ENCODE measurements around the gene RFTN1.

Gene RFTN1

DNA sequence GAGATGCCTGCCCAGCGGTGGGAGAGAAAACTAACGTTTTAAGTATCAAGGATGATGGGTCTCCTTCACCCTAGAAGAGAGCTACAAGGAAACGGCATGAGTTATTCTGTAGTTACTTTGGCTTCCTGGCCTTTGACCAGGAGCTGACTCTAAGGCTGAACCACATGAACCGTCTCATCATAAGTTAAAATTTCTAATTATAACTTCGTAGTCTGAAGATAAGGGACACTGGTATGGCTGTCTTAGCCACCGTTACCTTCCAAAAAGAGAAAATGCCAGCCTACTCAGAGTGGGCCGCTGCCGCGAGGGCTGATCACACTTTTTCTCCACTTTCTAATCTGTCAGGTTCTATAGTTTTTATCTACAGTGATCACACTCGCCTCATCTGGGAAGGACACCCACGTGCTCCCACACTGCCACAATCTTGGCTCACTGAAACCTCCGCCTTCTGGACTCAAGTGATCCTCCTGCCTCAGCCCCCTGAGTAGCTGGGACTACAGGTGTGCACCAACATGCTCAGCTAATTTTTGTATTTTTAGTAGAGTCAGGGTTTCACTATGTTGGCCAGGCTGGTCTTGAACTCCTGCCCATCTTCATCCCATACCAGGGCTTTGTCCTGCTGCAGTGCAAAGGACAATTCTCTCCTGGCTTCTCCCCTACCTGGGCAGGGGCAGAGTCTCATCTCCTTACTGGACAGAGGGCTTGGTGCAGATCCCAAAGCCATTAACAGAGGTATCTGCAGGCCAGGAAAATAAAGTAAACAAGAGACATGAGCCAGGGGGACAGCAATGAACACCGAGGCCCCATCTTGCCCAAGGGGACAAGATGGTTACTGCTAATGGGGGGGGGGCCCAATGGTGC is 73.4 kb downstream of the RFTN1 start:
- no peak for DNase-seq (ENCODE audit: low read depth, low spot score)
- H3K4me3 ChIP-seq = no peak overlapping the region
- no peak overlapping the region for H3K9ac ChIP-seq (ENCODE audit: insufficient read length)
- H3K36me3 ChIP-seq (ENCODE audit: insufficient read depth, low read length) = no peaks in the 10 kb centered on the region
- no peak overlapping the region for H3K27ac ChIP-seq
- no peaks in the 10 kb centered on the region for H3K9me3 ChIP-seq (ENCODE audit: low read depth, low read length)
- no peak for TF ChIP-seq EZH2 (IDR thresholded peaks at IDR 0.05)
- TF ChIP-seq FOXP2 (optimal IDR thresholded peaks at IDR 0.05; ENCODE audit: control extremely low read depth, extremely low read length, insufficient read depth) = no peak
- TF ChIP-seq POLR2AphosphoS5 (IDR thresholded peaks at IDR 0.05; ENCODE audit: borderline replicate concordance, low read depth, low read length) = no peak

DNA sequence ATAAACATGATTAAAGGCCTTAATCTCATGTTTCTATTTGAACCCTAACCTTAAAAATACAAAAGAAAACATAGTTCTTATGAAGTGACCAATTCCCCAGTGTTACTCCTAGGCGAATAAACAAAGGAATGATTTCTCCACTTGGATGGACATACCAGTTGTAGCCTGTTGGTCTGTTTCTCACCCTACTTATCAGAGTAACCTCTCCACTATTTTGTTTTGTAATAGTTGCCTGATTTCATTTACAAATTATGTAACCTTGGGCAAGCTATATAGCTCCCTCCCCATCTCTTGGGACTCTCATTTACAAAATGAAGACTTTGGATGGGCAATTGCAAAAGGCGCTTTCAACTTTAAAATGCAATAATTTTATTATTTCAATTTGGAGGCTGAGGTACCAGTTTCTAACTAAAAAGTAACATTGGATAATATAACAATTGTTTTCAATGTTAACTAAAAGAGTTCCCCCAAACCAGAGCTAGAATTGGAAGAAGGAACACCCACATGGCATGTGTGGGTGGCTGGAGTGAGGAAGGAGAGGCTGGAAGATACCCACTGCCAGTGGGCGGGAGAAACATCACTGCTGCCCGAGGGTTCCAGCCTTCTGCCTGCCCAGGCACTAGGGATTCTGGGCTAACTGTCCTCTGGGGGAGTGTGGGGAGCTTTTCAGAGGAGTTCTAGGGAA is 74.2 kb downstream of the RFTN1 start:
- TF ChIP-seq EZH2 (IDR thresholded peaks at IDR 0.05) (no peak), FOXP2 (optimal IDR thresholded peaks at IDR 0.05; ENCODE audit: control extremely low read depth, extremely low read length, insufficient read depth) (no peak), POLR2AphosphoS5 (IDR thresholded peaks at IDR 0.05; ENCODE audit: borderline replicate concordance, low read depth, low read length) (no peak)
- Histone ChIP-seq H3K27ac (no peak overlapping the region), H3K9ac (ENCODE audit: insufficient read length) (no peak overlapping the region), H3K36me3 (ENCODE audit: insufficient read depth, low read length) (no peaks in the 10 kb centered on the region), H3K9me3 (ENCODE audit: low read depth, low read length) (no peaks in the 10 kb centered on the region), H3K4me3 (no peak overlapping the region)
- no peak for DNase-seq (ENCODE audit: low read depth, low spot score)

DNA sequence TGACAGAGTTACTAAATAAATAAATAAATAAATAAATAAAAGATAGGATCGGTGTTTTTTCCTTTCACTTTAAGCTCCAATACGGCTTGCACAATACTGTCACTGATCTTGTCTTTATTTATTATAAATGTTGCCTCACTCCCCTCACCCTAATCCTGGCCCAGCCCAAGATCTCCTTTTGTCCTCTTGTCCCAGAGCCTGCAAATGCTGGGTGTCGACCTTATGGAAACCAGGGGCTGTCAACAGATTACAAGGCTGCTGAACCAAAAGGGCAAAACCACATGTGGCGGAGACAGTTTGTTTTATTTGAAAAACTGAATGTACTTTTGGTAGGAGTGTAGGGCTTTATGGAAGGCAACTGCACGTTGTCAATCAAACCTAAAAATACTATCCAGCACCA is 75.9 kb downstream of the RFTN1 start:
- Histone ChIP-seq H3K9ac (ENCODE audit: insufficient read length) (no peak overlapping the region), H3K9me3 (ENCODE audit: low read depth, low read length) (no peaks in the 10 kb centered on the region), H3K4me3 (no peak overlapping the region), H3K27ac (no peak overlapping the region), H3K36me3 (ENCODE audit: insufficient read depth, low read length) (no peaks in the 10 kb centered on the region)
- DNase-seq (ENCODE audit: low read depth, low spot score) = no peak
- no peak for TF ChIP-seq EZH2 (IDR thresholded peaks at IDR 0.05)
- no peak for TF ChIP-seq POLR2AphosphoS5 (IDR thresholded peaks at IDR 0.05; ENCODE audit: borderline replicate concordance, low read depth, low read length)
- no peak for TF ChIP-seq FOXP2 (optimal IDR thresholded peaks at IDR 0.05; ENCODE audit: control extremely low read depth, extremely low read length, insufficient read depth)

DNA sequence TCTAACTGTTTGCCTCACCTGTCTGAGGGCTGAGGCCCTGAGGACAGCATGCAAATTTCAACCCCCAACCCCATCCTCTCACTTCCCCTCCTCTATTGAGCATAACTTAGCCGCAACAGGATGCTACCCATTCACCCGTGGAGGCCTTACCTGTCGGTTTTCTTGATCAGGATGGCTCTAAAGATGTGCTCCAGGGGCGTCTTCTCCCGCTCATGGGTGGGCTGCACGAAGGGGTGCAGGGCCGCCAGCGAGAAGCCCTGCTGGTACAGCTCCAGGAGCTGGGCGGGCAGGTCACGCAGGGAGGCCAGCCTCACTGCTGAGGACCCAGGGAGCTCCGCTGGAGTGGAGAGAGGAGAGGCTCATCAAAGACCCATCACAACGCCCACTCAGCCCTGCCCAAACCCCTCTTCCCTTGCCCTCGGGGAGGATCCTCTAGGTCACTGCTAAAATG is 79.8 kb downstream of the RFTN1 start:
- H3K9ac ChIP-seq (ENCODE audit: insufficient read length) = no peak overlapping the region

DNA sequence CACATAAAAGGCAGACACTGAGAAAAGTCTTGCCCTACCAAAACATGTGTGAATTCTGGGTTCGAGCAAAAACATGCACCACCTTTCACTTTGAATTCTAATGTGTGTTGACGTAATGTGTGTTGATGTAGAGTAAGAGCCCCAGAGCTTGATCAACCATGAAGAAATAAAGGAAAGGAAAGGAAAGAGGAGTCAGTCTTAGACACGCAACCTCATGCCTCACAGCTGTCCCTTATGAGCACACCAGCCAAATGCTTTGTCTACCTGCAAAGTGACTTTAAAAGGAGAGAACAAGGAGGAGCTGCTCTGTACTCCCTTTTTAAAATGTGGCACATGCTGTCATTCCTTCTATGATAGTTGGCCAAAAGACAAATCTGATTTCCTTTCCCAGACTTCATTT is 80.8 kb downstream of the RFTN1 start:
- H3K27ac ChIP-seq = no peak overlapping the region

More for the DNA sequence above, 79.8 kb downstream of the RFTN1 start:
- no peak for DNase-seq (ENCODE audit: low read depth, low spot score)
- H3K4me3 ChIP-seq = no peak overlapping the region
- TF ChIP-seq POLR2AphosphoS5 (IDR thresholded peaks at IDR 0.05; ENCODE audit: borderline replicate concordance, low read depth, low read length) (no peak), EZH2 (IDR thresholded peaks at IDR 0.05) (no peak), FOXP2 (optimal IDR thresholded peaks at IDR 0.05; ENCODE audit: control extremely low read depth, extremely low read length, insufficient read depth) (no peak)
- H3K9me3 ChIP-seq (ENCODE audit: low read depth, low read length) = no peaks in the 10 kb centered on the region
- H3K36me3 ChIP-seq (ENCODE audit: insufficient read depth, low read length) = no peaks in the 10 kb centered on the region
- H3K27ac ChIP-seq = no peak overlapping the region

DNA sequence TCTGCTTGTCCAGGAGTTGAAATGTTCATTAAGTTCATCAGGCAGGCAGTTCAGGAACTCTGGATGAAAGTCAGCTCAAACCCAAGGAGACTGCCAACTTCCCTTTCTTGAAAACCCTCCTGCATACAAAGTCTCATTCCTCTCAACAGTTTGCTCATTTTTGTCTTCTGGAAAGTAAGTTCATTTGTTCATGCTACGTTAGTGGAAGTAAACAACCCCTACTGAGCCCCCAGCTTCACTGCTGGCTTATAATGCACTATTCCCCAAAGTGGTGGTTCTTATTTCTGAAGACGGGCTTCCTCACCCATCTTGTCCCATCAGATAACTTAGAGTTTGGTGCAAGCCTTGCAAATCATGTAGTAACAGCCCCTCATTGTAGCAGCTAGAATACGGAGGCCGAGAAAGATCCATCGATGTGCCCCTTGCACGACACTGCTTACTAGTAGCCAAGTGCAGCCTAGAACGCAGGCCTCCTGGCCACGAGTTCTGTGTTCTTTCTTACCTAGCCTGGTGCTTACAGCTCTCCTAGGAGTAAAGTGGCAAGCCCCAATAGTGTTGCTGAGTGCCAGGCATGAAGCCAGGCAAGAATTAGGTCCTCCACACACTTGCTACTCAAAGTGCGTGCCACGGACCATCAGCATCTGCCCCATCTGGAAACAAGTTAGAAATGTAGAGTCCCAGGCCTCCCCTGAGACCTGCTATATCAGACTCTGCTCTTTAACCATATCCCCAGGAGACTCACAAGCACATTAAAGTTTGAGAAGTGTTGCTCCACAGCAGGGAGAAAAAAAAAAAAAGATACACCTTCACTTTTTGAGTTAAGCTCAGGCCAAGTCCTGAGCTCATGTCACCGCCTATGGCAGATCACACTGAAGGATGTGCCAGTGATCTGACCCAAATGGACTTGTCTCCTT is 82.5 kb downstream of the RFTN1 start:
- Histone ChIP-seq H3K27ac (no peak overlapping the region), H3K36me3 (ENCODE audit: insufficient read depth, low read length) (no peaks in the 10 kb centered on the region), H3K9me3 (ENCODE audit: low read depth, low read length) (no peaks in the 10 kb centered on the region), H3K4me3 (no peak overlapping the region), H3K9ac (ENCODE audit: insufficient read length) (no peak overlapping the region)
- DNase-seq (ENCODE audit: low read depth, low spot score) = no peak
- TF ChIP-seq FOXP2 (optimal IDR thresholded peaks at IDR 0.05; ENCODE audit: control extremely low read depth, extremely low read length, insufficient read depth) = no peak
- no peak for TF ChIP-seq EZH2 (IDR thresholded peaks at IDR 0.05)
- TF ChIP-seq POLR2AphosphoS5 (IDR thresholded peaks at IDR 0.05; ENCODE audit: borderline replicate concordance, low read depth, low read length) = no peak

More for the DNA sequence above, 80.8 kb downstream of the RFTN1 start:
- H3K9ac ChIP-seq (ENCODE audit: insufficient read length) = no peak overlapping the region
- DNase-seq (ENCODE audit: low read depth, low spot score) = no peak
- TF ChIP-seq POLR2AphosphoS5 (IDR thresholded peaks at IDR 0.05; ENCODE audit: borderline replicate concordance, low read depth, low read length) (no peak), FOXP2 (optimal IDR thresholded peaks at IDR 0.05; ENCODE audit: control extremely low read depth, extremely low read length, insufficient read depth) (no peak), EZH2 (IDR thresholded peaks at IDR 0.05) (no peak)
- no peak overlapping the region for H3K4me3 ChIP-seq
- H3K9me3 ChIP-seq (ENCODE audit: low read depth, low read length) = no peaks in the 10 kb centered on the region
- no peaks in the 10 kb centered on the region for H3K36me3 ChIP-seq (ENCODE audit: insufficient read depth, low read length)

DNA sequence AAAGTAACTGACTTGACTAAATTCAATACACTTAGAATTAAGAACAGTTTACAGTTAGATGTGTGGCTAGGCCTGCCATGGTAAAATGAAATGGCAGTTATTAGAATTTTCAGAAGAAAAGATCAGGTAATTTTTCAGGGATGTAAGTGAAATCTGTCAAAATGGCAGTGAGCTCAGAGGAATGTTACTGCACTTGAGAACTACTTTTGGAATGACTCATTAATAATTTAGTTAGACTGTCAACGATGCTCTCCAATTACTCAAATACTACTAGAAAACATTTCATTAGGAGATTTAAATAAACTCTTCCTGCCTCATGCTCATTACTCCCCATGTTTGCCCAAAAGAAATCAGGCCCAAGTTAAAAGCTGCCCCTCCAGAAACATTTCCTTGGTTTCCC is 84.4 kb downstream of the RFTN1 start:
- H3K36me3 ChIP-seq (ENCODE audit: insufficient read depth, low read length) = no peaks in the 10 kb centered on the region
- H3K4me3 ChIP-seq = no peak overlapping the region
- no peak overlapping the region for H3K9ac ChIP-seq (ENCODE audit: insufficient read length)
- DNase-seq (ENCODE audit: low read depth, low spot score) = no peak
- H3K27ac ChIP-seq = no peak overlapping the region
- no peak for TF ChIP-seq EZH2 (IDR thresholded peaks at IDR 0.05)
- TF ChIP-seq FOXP2 (optimal IDR thresholded peaks at IDR 0.05; ENCODE audit: control extremely low read depth, extremely low read length, insufficient read depth) = no peak
- no peak for TF ChIP-seq POLR2AphosphoS5 (IDR thresholded peaks at IDR 0.05; ENCODE audit: borderline replicate concordance, low read depth, low read length)
- no peaks in the 10 kb centered on the region for H3K9me3 ChIP-seq (ENCODE audit: low read depth, low read length)
